ENCODE data around the gene PRSS36.

The PRSS36 gene

GRCh38 chr16:31179747-31180459 lies 30.0 kb upstream of the PRSS36 start, which contains the start of gene FUS (continued):
- TF ChIP-seq ATF2 (tag by site-specific recombination; IDR thresholded peaks at IDR 0.05; ENCODE audit: low read depth) (no peak), PBX3 (CRISPR knock-in tag; IDR thresholded peaks at IDR 0.05) (peak; percentile 92; the same call in 1 of the 2 replicates), ZNF426 (tag by site-specific recombination; IDR thresholded peaks at IDR 0.05) (no peak), OVOL3 (tag by site-specific recombination; IDR thresholded peaks at IDR 0.05) (peak; percentile 62), PATZ1 (tag by site-specific recombination; IDR thresholded peaks at IDR 0.05) (peak; percentile 87), ZNF302 (tag by site-specific recombination; IDR thresholded peaks at IDR 0.05; ENCODE audit: low read depth) (no peak), ZNF148 (tag by site-specific recombination; IDR thresholded peaks at IDR 0.05; ENCODE audit: borderline replicate concordance) (no peak), ZNF645 (tag by site-specific recombination; IDR thresholded peaks at IDR 0.05) (peak; percentile 95; the same call in 1 of the 2 replicates), ZNF121 (tag by site-specific recombination; IDR thresholded peaks at IDR 0.05) (no peak; the same call in 1 of the 2 replicates), SCRT1 (tag by site-specific recombination; IDR thresholded peaks at IDR 0.05; ENCODE audit: borderline replicate concordance) (no peak), ZNF366 (tag by site-specific recombination; conservative IDR thresholded peaks at IDR 0.05) (no peak), CTCF (tag by site-specific recombination; IDR thresholded peaks at IDR 0.05) (peak; percentile 72; the same call in 1 of the 2 replicates), ZBTB20 (tag by site-specific recombination; IDR thresholded peaks at IDR 0.05) (0 out of 2 replicates have a peak, but pooled peaks have one; percentile 12), ZNF639 (tag by site-specific recombination; IDR thresholded peaks at IDR 0.05) (peak; percentile 88), ZNF26 (tag by site-specific recombination; IDR thresholded peaks at IDR 0.05) (no peak), ZNF138 (tag by site-specific recombination; IDR thresholded peaks at IDR 0.05; ENCODE audit: borderline replicate concordance) (0 out of 2 replicates have a peak, but pooled peaks have one; percentile 27), GFI1B (tag by site-specific recombination; IDR thresholded peaks at IDR 0.05) (peak; percentile 32; the same call in 1 of the 2 replicates), ZNF600 (tag by site-specific recombination; IDR thresholded peaks at IDR 0.05) (peak; percentile 3; the same call in 1 of the 2 replicates), ZNF114 (tag by site-specific recombination; IDR thresholded peaks at IDR 0.05) (no peak), ZNF701 (tag by site-specific recombination; IDR thresholded peaks at IDR 0.05) (no peak), ZNF398 (tag by site-specific recombination; IDR thresholded peaks at IDR 0.05) (0 out of 2 replicates have a peak, but pooled peaks have one; percentile 35)
